HG03439 (cell line): ENCODE measurements around the gene MAP1LC3B.

Source experiments
- ATAC-seq: cut with Tn5 transposase; IDR thresholded peaks from one replicate; pipeline ENCODE4 v1.9.1; 2021; ENCODE audit warnings: mild to moderate bottlenecking, moderate library complexity; ENCODE audit not compliant: unreplicated experiment

The MAP1LC3B gene

GRCh38 chr16:87391950-87392820, at the start of gene MAP1LC3B:
MAP1LC3B (plus strand) TSS chr16:87392336; CDS start chr16:87392428, 92 bp downstream.
- ATAC-seq, result peak; percentile 58

- ATAC-seq, result no peak
Observed at GRCh38 chr16:87342504-87342903, 49.6 kb upstream of the MAP1LC3B start.

- ATAC-seq, result no peak
Observed at GRCh38 chr16:87342978-87343752, 49.0 kb upstream of the MAP1LC3B start.

GRCh38 chr16:87343753-87344050, 48.4 kb upstream of the MAP1LC3B start:
- no peak for ATAC-seq

GRCh38 chr16:87344165-87344930, 47.8 kb upstream of the MAP1LC3B start:
- ATAC-seq, result no peak

GRCh38 chr16:87344931-87345631, 47.1 kb upstream of the MAP1LC3B start:
- ATAC-seq, result no peak

- ATAC-seq, result no peak
Observed at GRCh38 chr16:87345726-87346424, 46.3 kb upstream of the MAP1LC3B start.

GRCh38 chr16:87346517-87347060, 45.5 kb upstream of the MAP1LC3B start:
- no peak for ATAC-seq

- no peak for ATAC-seq
Observed at GRCh38 chr16:87347932-87348615, 44.1 kb upstream of the MAP1LC3B start.

- no peak for ATAC-seq
Observed at GRCh38 chr16:87348616-87349157, 43.4 kb upstream of the MAP1LC3B start.

- no peak for ATAC-seq
Observed at GRCh38 chr16:87350031-87350430, 42.1 kb upstream of the MAP1LC3B start.

GRCh38 chr16:87350681-87351319, 41.3 kb upstream of the MAP1LC3B start:
- ATAC-seq, result no peak

GRCh38 chr16:87351320-87351698, 40.8 kb upstream of the MAP1LC3B start:
- no peak for ATAC-seq

- no peak for ATAC-seq
Observed at GRCh38 chr16:87352818-87353217, 39.3 kb upstream of the MAP1LC3B start.

- no peak for ATAC-seq
Observed at GRCh38 chr16:87353613-87354012, 38.5 kb upstream of the MAP1LC3B start.

GRCh38 chr16:87356491-87356853, 35.7 kb upstream of the MAP1LC3B start:
- ATAC-seq, result no peak

GRCh38 chr16:87358250-87358649, 33.9 kb upstream of the MAP1LC3B start:
- ATAC-seq, result no peak

GRCh38 chr16:87358696-87359095, 33.4 kb upstream of the MAP1LC3B start:
- no peak for ATAC-seq

- no peak for ATAC-seq
Observed at GRCh38 chr16:87359121-87359520, 33.0 kb upstream of the MAP1LC3B start.
